CD14-positive monocyte (primary cell): Measurements from ENCODE around the gene THAP3. TPM values are rescaled to one million over a fixed set of nuclear protein-coding genes. Genes with fewer than 3 reads are reported as not detected.

Experiments used
- DNase-seq, 3 donors: peaks; one replicate each; pipeline ENCODE4 v3.0.0-alpha.2; 2011 to 2022
- H2AFZ ChIP-seq: 2 replicates; pipeline ENCODE4 v1.6.0; 2012; ENCODE audit warnings: mild to moderate bottlenecking, low read depth, low read length, inconsistent platforms; ENCODE audit not compliant: insufficient read depth, poor library complexity, severe bottlenecking
- H3K27ac ChIP-seq, 2 donors: 1 replicate in 1 of 2; 2 replicates in 1 of 2; pipeline ENCODE4 v1.5.1; 2012 to 2013; ENCODE audit warnings: low read length in 2 of 2, control low read depth in 1 of 2, inconsistent platforms in 1 of 2, low read depth in 1 of 2, mild to moderate bottlenecking in 1 of 2
- H3K27me3 ChIP-seq, 2 donors: one replicate each; pipeline versions ENCODE4 v1.6.0 to v1.6.1; 2011 to 2013; ENCODE audit warnings: low read length in 2 of 2; ENCODE audit not compliant: control insufficient read depth in 2 of 2, insufficient read depth in 2 of 2
- H3K36me3 ChIP-seq, 2 donors: replicated peaks in 1 of 2; 1 replicate in 1 of 2; 2 replicates in 1 of 2; pipeline versions ENCODE4 v1.5.1 to v1.6.1; 2012 to 2013; ENCODE audit warnings: low read length in 2 of 2, control low read depth in 1 of 2, inconsistent platforms in 1 of 2, mild to moderate bottlenecking in 1 of 2; ENCODE audit not compliant: insufficient read depth in 2 of 2, control insufficient read depth in 1 of 2
- H3K4me1 ChIP-seq, 2 donors: 1 replicate in 1 of 2; 2 replicates in 1 of 2; pipeline versions ENCODE4 v1.5.1 to v1.6.1; 2012 to 2013; ENCODE audit warnings: low read length in 2 of 2, control low read depth in 1 of 2, inconsistent platforms in 1 of 2, mild to moderate bottlenecking in 1 of 2, moderate library complexity in 1 of 2; ENCODE audit not compliant: insufficient read depth in 2 of 2, control insufficient read depth in 1 of 2
- H3K4me2 ChIP-seq: replicated peaks from 2 replicates; pipeline ENCODE3; 2012; ENCODE audit warnings: low read length, moderate library complexity, mild to moderate bottlenecking; ENCODE audit not compliant: poor library complexity, severe bottlenecking; ENCODE audit errors: extremely low read depth
- H3K4me3 ChIP-seq, 3 experiments: fragments of 200-600 bp in 1 of 3; sonication (generic) in 1 of 3; replicated peaks in 1 of 3; 1 replicate in 2 of 3; 2 replicates in 1 of 3; pipeline ENCODE4 v1.5.1; 2011 to 2013; ENCODE audit warnings: low read length in 3 of 3, mild to moderate bottlenecking in 3 of 3, control low read depth in 2 of 3, low read depth in 2 of 3, inconsistent platforms in 1 of 3, moderate library complexity in 1 of 3
- H3K79me2 ChIP-seq: 2 replicates; pipeline ENCODE4 v1.6.0; 2012; ENCODE audit warnings: mild to moderate bottlenecking, control low read depth, inconsistent platforms, low read length, moderate library complexity; ENCODE audit not compliant: insufficient read depth
- H3K9ac ChIP-seq: 2 replicates; pipeline ENCODE4 v1.6.0; 2017; ENCODE audit warnings: low read length, mild to moderate bottlenecking; ENCODE audit not compliant: insufficient read depth, poor library complexity, severe bottlenecking
- H3K9me3 ChIP-seq, 2 donors: replicated peaks in 1 of 2; 1 replicate in 1 of 2; 2 replicates in 1 of 2; pipeline versions ENCODE4 v1.5.1 to v1.6.1; 2012 to 2013; ENCODE audit warnings: low read length in 2 of 2, control low read depth in 1 of 2; ENCODE audit not compliant: control insufficient read depth in 1 of 2, insufficient read depth in 1 of 2
- H4K20me1 ChIP-seq: 2 replicates; pipeline ENCODE4 v1.6.0; 2012; ENCODE audit warnings: mild to moderate bottlenecking, low read length, control low read depth, moderate library complexity; ENCODE audit not compliant: insufficient read depth
- H3K27ac Mint-ChIP-seq, 7 donors: one replicate each; pipeline ENCODE4 v1.8.0; 2020; ENCODE audit warnings: mild to moderate bottlenecking in 7 of 7, mixed read lengths in 7 of 7, moderate library complexity in 6 of 7, inconsistent platforms in 2 of 7
- H3K27me3 Mint-ChIP-seq, 3 donors: one replicate each; pipeline ENCODE4 v1.8.0; 2021 to 2022; ENCODE audit warnings: low read depth in 3 of 3, mild to moderate bottlenecking in 3 of 3, mixed read lengths in 3 of 3, moderate library complexity in 3 of 3, inconsistent platforms in 1 of 3
- H3K36me3 Mint-ChIP-seq, 2 donors: one replicate each; pipeline ENCODE4 v1.8.0; 2020; ENCODE audit warnings: mixed read lengths in 2 of 2, inconsistent platforms in 1 of 2, mild to moderate bottlenecking in 1 of 2
- H3K4me1 Mint-ChIP-seq: one replicate; pipeline ENCODE4 v1.8.0; 2020; ENCODE audit warnings: mild to moderate bottlenecking, mixed read lengths
- H3K4me3 Mint-ChIP-seq, 2 donors: one replicate each; pipeline ENCODE4 v1.8.0; 2020; ENCODE audit warnings: mild to moderate bottlenecking in 2 of 2, mixed read lengths in 2 of 2, moderate library complexity in 1 of 2
- H3K9me3 Mint-ChIP-seq, 7 donors: one replicate each; pipeline ENCODE4 v1.8.0; 2020 to 2022; ENCODE audit warnings: mixed read lengths in 7 of 7, mild to moderate bottlenecking in 6 of 7, moderate library complexity in 6 of 7, inconsistent platforms in 2 of 7
- WGBS: methylation state at CpG from one replicate; pipeline ENCODE4 v1.1.5; 2013; ENCODE audit warnings: missing lambda C conversion rate; ENCODE audit not compliant: insufficient coverage; 5-methylcytosine and 5-hydroxymethylcytosine counted together
- intact Hi-C, 2 donors: fragments of 100-400 bp; cut with micrococcal nuclease; formaldehyde crosslinking; loops; one replicate each; pipeline versions ENCODE4 v1.15.0 to v1.15.1; 2023
- polyA plus RNA-seq, 3 donors: library from polyadenylated mRNA; depleted of rRNA in 1 of 3; unstranded in 2 of 3; stranded (reverse) in 1 of 3; fragments of 300-500 nt in 2 of 3; fragments of >200 nt in 1 of 3; fragmentation: Illumina TruSeq in 2 of 3; gene quantifications; 1 replicate in 2 of 3; 2 replicates in 1 of 3; pipeline ENCODE4 v1.2.3, GENCODE V29; 2012 to 2021
- TF ChIP-seq, protein P1 (sequence below): fragments of 200-600 bp; IDR thresholded peaks from one replicate; pipeline ENCODE4 v1.8.0; 2022; ENCODE audit warnings: antibody characterized with exemption, mild to moderate bottlenecking

Gene THAP3
- polyA plus RNA-seq, 3 donors = 10.3 to 12.8 (median 10.3) TPM

DNA sequence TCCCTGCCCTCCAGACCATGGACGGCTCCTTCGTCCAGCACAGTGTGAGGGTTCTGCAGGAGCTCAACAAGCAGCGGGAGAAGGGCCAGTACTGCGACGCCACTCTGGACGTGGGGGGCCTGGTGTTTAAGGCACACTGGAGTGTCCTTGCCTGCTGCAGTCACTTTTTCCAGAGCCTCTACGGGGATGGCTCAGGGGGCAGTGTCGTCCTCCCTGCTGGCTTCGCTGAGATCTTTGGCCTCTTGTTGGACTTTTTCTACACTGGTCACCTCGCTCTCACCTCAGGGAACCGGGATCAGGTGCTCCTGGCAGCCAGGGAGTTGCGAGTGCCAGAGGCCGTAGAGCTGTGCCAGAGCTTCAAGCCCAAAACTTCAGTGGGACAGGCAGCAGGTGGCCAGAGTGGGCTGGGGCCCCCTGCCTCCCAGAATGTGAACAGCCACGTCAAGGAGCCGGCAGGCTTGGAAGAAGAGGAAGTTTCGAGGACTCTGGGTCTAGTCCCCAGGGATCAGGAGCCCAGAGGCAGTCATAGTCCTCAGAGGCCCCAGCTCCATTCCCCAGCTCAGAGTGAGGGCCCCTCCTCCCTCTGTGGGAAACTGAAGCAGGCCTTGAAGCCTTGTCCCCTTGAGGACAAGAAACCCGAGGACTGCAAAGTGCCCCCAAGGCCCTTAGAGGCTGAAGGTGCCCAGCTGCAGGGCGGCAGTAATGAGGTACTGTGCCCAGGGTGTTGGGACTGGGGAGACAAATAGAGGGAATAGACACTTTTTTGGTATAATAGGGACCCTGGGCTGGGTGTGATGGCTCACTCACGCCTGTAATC lies 43.9 kb upstream of the THAP3 start:
- TF ChIP-seq, protein P1, sequence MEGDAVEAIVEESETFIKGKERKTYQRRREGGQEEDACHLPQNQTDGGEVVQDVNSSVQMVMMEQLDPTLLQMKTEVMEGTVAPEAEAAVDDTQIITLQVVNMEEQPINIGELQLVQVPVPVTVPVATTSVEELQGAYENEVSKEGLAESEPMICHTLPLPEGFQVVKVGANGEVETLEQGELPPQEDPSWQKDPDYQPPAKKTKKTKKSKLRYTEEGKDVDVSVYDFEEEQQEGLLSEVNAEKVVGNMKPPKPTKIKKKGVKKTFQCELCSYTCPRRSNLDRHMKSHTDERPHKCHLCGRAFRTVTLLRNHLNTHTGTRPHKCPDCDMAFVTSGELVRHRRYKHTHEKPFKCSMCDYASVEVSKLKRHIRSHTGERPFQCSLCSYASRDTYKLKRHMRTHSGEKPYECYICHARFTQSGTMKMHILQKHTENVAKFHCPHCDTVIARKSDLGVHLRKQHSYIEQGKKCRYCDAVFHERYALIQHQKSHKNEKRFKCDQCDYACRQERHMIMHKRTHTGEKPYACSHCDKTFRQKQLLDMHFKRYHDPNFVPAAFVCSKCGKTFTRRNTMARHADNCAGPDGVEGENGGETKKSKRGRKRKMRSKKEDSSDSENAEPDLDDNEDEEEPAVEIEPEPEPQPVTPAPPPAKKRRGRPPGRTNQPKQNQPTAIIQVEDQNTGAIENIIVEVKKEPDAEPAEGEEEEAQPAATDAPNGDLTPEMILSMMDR = no peak

DNA sequence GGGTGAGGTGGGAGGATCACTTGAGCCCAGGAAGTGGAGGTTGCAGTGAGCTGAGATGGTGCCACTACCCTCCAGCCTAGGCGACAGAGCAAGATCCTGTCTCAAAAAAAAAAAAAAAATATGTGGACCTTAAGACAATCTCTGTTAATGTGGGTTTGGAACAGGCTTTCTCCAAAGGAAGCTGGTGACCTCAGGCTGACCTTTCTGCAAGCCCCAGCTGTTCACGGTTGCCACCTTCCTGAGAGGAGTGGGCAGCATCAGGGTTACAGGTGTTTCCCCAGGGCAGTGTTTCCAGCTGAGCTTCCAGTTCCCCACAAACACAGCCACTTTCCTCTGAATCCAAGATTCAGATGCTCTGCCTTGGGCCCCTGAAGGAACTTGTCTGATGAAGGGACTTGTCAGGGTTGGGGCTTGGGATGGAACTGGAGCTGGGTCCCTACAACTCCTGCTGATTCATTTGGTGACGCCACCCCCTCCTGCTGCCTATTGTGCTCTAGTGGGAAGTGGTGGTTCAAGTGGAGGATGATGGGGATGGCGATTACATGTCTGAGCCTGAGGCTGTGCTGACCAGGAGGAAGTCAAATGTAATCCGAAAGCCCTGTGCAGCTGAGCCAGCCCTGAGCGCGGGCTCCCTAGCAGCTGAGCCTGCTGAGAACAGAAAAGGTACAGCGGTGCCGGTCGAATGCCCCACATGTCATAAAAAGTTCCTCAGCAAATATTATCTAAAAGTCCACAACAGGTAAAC lies 42.9 kb upstream of the THAP3 start:
- TF ChIP-seq, protein P1 = no peak
- peaks cover 33 to 34% of the 10 kb centered on the region in 2 donors for H3K4me1 ChIP-seq
- H4K20me1 ChIP-seq = peaks cover 57% of the 10 kb centered on the region
- H3K27ac ChIP-seq = peak overlapping the region; percentile 88 to 97
- H2AFZ ChIP-seq = no peak overlapping the region
- intact Hi-C loops = loop anchor here (2.0 to 5.0 kb wide), 2 partner anchors 19 to 36 kb away; no protein-coding TSS in a partner anchor
- peak; percentile 84 to 94 (median 86) for DNase-seq
- H3K4me3 ChIP-seq = peak overlapping the region in 1 of 3 experiments; percentile 83
- peaks cover 0 to 3% (median 0%) of the 10 kb centered on the region in 3 donors for H3K27me3 Mint-ChIP-seq
- H3K27me3 ChIP-seq = no peaks in the 10 kb centered on the region
- H3K4me2 ChIP-seq = peak overlapping the region; percentile 88
- H3K36me3 Mint-ChIP-seq = peaks cover 10 to 12% of the 10 kb centered on the region in 2 donors
- 9% methylated on average over 10 of the region's 10 CpGs for WGBS
- peak overlapping the region; percentile 91 to 100 (median 99) for H3K27ac Mint-ChIP-seq
- no peaks in the 10 kb centered on the region for H3K9me3 ChIP-seq
- peaks cover 49% of the 10 kb centered on the region for H3K79me2 ChIP-seq
- H3K4me3 Mint-ChIP-seq = peak overlapping the region; percentile 96 to 97
- H3K9me3 Mint-ChIP-seq = peaks cover 0 to 3% (median 0%) of the 10 kb centered on the region in 7 donors
- peaks cover 8 to 19% of the 10 kb centered on the region in 2 donors for H3K36me3 ChIP-seq
- H3K4me1 Mint-ChIP-seq = peaks cover 41% of the 10 kb centered on the region
- H3K9ac ChIP-seq = peak overlapping the region; percentile 99

More for the DNA sequence above, 43.9 kb upstream of the THAP3 start:
- Histone ChIP-seq H3K9me3 (no peaks in the 10 kb centered on the region), H3K27me3 (no peaks in the 10 kb centered on the region), H4K20me1 (peaks cover 48% of the 10 kb centered on the region), H3K4me1 (peaks cover 33 to 34% of the 10 kb centered on the region in 2 donors), H3K4me3 (peak overlapping the region; percentile 61 to 83 (median 76)), H3K36me3 (peaks cover 2 to 12% of the 10 kb centered on the region in 2 donors), H3K9ac (peak overlapping the region; percentile 99), H3K4me2 (peak overlapping the region; percentile 88), H3K27ac (peak overlapping the region; percentile 88 to 97), H3K79me2 (peaks cover 43% of the 10 kb centered on the region), H2AFZ (peak overlapping the region; percentile 70)
- H3K27ac Mint-ChIP-seq = peak overlapping the region; percentile 97 to 100 (median 99)
- 31% methylated on average over 18 of the region's 19 CpGs for WGBS
- H3K27me3 Mint-ChIP-seq = peaks cover 0 to 3% (median 0%) of the 10 kb centered on the region in 3 donors
- peaks cover 0 to 3% (median 0%) of the 10 kb centered on the region in 7 donors for H3K9me3 Mint-ChIP-seq
- DNase-seq = peak in 2 of 3 donors; percentile 51 to 69
- H3K4me1 Mint-ChIP-seq = peaks cover 41% of the 10 kb centered on the region
- peaks cover 6 to 8% of the 10 kb centered on the region in 2 donors for H3K36me3 Mint-ChIP-seq
- peak overlapping the region; percentile 96 to 97 for H3K4me3 Mint-ChIP-seq
- intact Hi-C loops = loop anchor here (1.0 to 5.0 kb wide), 3 partner anchors 20 to 36 kb away; partner anchors contain the start of gene PHF13 (in 1 of the 2)
